HS-5 (cell line): ENCODE data around the gene HPCA.
"Not testable (repeated sequence)": the region's sequence is repeated elsewhere in the genome, so short reads cannot be mapped to it uniquely, and the experiment has no call there.

Experiments used
- DNase-seq: peaks from one replicate; pipeline ENCODE4 v3.0.0-alpha.2; 2012; ENCODE audit warnings: low read depth

The HPCA gene

DNA sequence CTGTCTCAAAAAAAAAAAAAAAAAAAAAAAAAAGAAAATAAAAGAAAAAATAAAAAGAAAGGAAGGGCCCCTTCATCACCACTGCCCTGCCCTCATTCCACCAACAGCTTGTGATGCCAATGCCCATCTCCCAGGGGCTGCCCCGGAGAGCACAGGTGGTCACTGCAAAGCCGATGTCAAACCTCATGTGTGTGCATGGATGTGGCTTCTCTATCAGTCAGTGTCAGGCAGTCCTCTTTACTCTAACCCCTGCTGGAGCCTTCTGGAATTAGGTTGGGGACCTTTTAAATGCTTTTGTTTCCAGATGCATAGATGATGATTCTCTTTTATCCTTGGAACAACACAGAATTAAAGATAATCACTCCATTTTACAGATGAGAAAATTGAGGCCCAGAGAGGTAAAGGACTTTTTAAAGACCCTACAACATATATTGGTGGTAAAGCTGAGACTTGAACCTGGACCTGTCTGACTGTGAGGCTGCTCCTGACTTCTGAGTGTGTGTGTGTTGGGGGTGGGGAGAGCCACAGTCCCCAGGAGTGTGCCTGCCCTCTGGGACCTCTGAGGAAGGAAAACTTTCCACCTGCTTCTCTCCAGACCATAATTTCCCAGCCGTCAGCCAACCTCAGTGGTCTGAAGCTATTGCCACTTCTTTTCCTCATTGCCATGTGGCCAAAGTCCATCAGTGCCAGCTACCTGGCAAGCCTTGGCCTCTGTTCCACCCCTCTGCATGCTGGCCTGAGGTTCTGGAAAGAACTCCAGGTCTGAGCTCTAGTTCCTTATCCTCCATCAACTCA is 17.9 kb downstream of the HPCA start:
- DNase-seq: no peak

DNA sequence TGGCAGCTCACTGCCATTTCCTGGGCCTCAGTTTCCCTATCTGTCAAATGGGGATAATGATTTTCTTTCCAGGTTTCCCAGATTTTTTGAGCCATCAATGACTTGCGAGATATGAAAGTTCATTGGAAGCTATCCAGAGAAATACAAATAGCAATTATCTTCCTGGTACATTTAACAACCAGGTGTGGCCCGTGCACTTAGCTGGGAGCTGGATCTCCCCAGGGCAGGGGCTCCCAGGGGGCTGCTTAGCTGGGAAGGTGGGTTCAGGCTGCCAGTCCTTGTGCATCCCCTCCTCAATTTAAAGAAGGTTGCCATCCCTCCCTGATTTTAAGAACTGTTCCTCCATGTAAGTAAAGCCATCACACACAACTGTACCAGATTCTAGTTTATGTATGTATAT is 18.5 kb downstream of the HPCA start:
- no peak for DNase-seq

DNA sequence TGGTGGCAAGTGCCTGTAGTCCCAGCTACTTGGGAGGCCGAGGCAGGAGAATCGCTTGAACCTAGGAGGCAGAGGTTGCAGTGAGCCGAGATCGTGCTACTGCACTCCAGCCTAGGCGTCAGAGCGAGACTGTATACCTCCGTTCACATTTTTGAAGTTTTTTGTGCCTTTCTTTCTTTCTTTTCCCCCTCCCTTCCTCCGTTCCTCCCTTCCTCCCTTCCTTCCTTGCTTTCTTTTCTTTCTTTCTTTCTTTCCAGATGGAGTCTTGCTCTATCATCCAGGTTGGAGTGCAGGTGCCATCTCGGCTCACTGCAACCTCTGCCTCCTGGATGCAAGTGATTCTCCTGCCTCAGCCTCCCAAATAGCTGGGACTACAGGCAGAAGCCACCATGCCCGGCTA is 19.3 kb downstream of the HPCA start:
- not testable (repeated sequence) for DNase-seq

- no peak for DNase-seq
These were observed 20.4 kb downstream of the HPCA start for GRCh38 chr1:32906654-32907053.

GRCh38 chr1:32907435-32907834 is 21.1 kb downstream of the HPCA start:
- DNase-seq: no peak

DNA sequence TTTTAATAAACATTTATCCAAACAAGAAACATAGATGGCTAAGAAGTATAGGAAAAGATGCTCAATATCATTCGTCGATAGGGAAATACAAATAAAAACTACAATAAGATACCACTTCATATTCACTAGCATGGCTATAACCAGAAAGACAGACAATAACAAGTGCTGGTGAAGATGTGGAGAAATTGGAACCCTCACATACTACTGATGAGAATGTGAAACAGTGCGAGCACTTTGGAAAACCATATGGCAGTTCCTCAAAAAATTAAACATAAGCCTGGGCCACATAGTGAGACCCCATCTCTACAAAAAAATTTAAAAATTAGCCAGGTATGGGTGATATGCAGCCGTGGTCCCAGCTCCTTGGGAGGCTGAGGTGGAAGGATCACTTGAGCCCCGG is 24.0 kb downstream of the HPCA start:
- no peak for DNase-seq

GRCh38 chr1:32915766-32916706 is 29.7 kb downstream of the HPCA start:
- peak; percentile 32 for DNase-seq

GRCh38 chr1:32917521-32917920 is 31.2 kb downstream of the HPCA start:
- no peak for DNase-seq

GRCh38 chr1:32918179-32918578 is 31.9 kb downstream of the HPCA start:
- DNase-seq: no peak

DNA sequence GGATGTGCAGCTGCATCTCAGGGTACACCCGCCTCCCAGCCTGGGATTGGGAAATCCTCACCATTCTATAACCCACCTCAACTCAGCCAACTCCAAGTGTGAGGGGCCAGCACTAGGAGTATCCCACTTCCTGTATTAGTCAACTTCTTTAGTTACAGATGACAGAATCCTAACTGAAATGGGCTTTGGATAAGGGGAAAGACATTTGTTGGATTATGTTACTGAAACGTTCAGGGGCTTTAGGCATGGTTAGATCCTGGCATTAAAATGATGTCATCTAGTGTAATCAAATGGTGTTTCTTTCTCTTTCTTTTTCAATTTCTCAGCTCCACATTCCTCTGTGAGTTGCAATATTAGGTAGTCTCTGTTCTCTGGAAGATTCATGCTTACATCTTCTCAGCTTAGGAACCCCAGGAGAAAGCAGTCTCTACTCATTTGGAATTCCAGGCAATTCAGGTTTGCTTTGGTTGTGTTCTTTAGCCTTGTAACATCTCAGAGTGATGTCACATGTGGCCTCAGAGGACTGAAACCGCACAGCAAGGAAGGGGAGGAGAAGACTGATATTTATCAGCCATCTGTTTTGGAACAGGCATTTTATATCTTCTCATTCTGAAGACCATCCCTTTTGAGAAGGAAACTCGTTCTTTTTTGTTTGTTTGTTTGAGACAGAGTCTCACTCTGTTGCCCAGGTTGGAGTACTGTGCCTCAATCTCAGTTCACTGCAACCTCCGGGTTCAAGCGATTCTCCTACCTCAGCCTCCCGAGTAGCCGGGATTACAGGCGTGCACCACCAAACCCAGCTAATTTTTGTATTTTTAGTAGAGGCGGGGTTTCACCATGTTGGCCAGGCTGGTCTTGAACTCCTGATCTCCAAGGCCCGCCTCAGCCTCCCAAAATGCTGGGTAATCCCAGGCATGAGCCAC is 33.8 kb downstream of the HPCA start:
- peak; percentile 34 for DNase-seq

- DNase-seq: no peak
These were observed 34.5 kb downstream of the HPCA start for GRCh38 chr1:32920833-32921232.

GRCh38 chr1:32924881-32925344 is 38.6 kb downstream of the HPCA start:
- DNase-seq: no peak

DNA sequence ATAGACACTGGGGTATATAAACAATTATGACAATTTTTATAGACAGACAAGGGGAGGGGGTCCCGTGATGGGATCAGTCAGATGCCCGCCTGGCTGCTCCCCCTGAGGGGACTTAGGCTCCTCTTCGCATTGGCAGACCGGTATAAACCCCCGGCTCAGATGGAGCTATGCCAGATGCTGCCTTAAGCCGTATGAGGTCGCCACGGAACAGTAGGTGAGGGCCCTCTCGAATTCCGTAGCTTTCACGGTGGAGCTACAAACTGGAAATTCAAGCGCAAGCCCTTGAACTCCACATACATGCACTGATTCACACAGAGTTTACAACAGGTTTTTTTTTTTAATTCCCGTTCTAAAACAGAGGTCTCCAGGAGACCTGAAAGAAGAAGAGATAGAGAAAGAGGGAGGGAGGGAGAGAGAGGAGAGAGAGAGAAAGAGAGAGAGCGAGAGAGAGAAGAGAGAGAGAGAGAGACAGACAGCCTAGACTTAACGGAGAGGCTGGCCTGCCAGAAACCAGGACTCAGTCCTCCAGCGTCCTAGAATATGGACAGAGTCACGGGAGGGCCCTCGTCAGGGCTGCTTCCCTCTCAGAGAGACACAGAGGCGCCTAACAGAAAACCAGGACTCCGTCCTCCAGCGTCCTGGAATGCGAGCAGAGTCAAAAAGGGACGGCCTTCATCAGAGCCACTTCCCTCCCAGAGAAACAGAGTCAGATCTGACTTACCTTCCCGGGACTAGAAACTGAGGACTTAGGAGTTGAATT is 39.3 kb downstream of the HPCA start:
- DNase-seq: no peak

DNA sequence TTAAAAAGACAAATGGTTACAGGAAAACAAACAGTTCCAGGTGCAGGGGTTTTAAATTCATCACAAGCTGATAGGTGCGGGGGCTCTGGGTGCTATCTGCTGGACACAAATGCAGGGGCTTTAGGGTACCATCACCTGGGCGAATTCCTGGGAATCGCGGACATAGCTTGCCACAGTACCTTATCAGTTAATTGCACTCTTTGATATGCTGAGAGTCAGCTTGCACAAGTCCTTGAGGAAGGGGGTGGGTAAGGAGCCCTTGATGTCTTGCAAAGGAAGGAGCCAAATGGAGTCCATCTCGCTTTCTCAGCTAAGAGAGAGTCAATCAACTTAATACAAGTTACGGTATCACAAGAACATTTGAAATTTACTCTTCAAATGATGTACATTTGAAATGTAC is 40.3 kb downstream of the HPCA start:
- no peak for DNase-seq

DNA sequence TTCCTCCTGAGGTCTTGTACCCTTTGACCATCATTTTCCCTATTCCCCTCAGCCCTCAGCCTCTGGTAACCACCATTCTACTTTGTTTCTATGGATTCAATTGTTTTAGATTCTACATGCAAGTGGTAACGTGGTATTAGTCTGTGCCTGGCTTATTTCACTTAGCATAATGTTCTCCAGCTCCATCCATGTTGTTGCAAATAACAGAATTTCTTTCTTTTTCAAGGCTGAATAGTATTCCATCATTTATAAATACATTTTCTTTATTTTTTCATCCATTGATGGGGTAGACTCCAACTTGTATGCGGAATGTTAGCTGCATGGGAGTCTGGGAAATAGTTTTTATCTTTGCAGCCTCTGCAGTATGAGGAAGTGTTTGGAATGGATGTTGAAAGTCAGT is 41.1 kb downstream of the HPCA start:
- DNase-seq: no peak

GRCh38 chr1:32928285-32928684 is 42.0 kb downstream of the HPCA start:
- DNase-seq: no peak

GRCh38 chr1:32928715-32929114 is 42.4 kb downstream of the HPCA start:
- DNase-seq: no peak

GRCh38 chr1:32929366-32929765 is 43.1 kb downstream of the HPCA start:
- DNase-seq: no peak

DNA sequence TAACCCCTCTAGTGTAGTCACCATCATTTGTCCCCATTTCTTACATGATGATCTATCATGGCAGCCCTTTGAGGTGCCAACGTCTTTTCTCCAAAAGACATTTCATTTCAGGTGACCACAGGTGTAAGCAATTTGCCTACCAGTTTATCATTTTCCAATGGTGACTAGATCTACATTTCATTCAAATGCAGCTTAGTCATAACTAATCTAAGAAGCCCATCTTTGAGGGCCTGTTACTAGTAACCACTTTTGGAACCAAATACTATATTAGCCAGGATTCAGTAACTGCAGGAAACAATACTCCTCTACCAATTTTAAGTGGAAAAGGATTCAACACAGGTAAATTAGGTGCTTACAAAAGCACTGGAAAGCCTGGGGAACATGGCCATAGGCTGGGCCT is 45.5 kb downstream of the HPCA start:
- DNase-seq: no peak

GRCh38 chr1:32933742-32934322 is 47.5 kb downstream of the HPCA start:
- DNase-seq: no peak

GRCh38 chr1:32934535-32934934 is 48.2 kb downstream of the HPCA start:
- no peak for DNase-seq
